Stimulated activated CD8-positive, alpha-beta memory T cell treated with anti-CD3 and anti-CD28 coated beads, Interleukin-7, amount 100 ng/mL, for 1 hour (primary cell): ENCODE results near the gene ZNF33B.
"Not testable (repeated sequence)": the region's sequence is repeated elsewhere in the genome, so short reads cannot be mapped to it uniquely, and the experiment has no call there.

Experiments
- DNase-seq, 2 donors: peaks; one replicate each; pipeline ENCODE4 v3.0.0-alpha.2; 2020; ENCODE audit warnings: low read depth in 2 of 2

Gene ZNF33B

DNA sequence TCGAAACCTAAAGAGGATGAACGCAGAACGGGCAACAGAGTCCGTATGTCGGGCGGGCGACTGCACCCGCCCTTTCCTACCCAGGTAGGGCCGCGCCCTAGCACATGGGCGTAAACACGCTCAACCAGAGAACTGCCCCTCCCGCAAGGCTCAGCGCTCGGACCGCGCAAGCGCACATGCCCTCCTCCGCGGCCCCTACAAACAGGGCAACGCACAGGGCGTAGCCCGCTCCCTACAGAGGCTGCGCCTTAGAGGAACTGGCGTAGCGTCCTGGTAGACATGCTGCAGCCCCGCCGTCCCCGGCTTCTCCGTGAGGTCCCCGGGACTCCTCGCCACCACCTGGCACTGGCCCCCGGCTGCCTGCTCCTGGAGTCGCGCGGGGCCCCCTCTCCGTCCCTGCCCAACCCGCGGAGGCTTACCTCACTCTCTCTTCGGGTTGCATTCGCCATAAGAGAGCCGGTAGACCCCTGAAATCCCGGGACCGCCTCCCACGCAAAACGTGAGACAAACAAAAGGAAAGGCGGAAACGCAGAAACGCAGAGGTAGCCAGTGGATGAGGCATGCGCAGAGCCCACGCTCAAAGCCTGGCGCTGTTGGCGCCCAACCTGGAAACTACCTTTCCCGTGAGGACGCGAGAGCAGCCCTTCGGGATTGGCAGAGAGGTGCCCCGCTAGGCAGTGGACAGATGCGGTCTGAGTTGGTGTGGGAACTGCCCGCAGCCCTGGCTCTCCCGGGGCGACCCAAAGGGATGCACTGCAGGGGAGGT is at the start of gene ZNF33B:
TSS of gene ZNF33B (minus strand) at position 516 of the 766 bp plus-strand sequence. CDS start 1,642 bp downstream, outside the sequence.
- DNase-seq: peak; percentile 82 to 88

GRCh38 chr10:42684517-42684916 is 46.1 kb upstream of the ZNF33B start:
- no peak for DNase-seq

DNA sequence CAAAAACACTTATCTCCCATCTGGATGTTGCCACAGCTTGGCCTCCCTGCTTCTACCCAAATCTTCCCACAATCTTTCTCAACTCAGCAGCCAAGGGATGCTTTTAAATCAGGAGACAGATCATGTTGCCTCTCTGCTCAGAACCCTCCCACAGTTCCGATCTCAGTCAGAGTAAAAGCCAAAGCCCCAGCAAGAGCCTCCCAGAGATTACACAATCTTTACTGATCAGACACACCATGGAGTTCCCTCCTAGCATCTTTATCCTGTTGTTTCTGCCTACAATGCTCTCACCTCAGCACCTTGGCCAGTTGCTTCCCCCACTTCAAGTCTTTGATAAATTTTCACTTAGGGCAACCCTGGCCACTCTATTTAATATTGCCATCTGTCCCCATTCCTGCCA is 41.9 kb upstream of the ZNF33B start:
- no peak for DNase-seq

DNA sequence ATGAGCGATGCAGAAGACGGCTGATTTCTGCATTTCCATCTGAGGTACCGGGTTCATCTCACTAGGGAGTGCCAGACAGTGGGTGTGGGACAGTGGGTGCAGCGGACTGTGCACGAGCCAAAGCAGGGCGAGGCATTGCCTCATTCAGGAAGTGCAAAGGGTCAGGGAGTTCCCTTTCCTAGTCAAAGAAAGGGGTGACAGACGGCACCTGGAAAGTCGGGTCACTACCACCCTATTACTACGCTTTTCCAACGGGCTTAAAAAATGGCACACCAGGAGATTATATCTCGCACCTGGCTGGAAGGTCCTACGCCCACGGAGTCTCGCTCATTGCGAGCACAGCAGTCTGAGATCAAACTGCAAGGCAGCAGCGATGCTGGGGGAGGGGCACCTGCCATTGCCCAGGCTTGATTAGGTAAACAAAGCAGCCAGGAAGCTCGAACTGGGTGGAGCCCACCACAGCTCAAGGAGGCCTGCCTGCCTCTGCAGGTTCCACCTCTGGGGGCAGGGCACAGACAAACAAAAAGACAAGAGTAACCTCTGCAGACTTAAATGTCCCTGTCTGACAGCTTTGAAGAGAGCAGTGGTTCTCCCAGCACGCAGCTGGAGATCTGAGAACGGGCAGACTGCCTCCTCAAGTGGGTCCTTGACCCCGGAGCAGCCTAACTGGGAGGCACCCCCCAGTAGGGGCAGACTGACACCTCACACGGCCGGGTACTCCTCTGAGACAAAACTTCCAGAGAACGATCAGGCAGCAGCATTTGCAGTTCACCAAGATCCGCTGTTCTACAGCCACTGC is 27.0 kb upstream of the ZNF33B start:
- DNase-seq: not testable (repeated sequence)

DNA sequence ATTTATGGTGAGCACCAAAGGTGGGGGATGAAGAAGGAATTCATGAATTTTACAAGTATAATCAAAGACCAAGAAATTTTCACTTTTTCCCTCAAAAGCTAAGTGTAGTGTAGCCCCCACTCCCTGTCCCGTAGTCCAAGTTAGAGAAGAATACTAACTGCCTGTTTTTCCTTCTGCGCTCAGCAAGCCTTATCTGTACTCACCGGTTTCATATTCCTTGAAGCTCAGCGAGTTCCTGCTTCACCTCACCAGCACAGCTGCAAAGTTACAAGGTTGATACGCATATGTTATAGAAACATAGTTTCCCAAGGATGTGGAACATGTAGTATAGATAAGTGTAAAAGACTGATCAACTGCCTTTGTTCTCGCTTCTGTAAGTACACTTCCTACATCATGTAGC is 16.0 kb upstream of the ZNF33B start:
- DNase-seq: no peak

GRCh38 chr10:42652858-42653257 is 14.5 kb upstream of the ZNF33B start:
- no peak for DNase-seq

DNA sequence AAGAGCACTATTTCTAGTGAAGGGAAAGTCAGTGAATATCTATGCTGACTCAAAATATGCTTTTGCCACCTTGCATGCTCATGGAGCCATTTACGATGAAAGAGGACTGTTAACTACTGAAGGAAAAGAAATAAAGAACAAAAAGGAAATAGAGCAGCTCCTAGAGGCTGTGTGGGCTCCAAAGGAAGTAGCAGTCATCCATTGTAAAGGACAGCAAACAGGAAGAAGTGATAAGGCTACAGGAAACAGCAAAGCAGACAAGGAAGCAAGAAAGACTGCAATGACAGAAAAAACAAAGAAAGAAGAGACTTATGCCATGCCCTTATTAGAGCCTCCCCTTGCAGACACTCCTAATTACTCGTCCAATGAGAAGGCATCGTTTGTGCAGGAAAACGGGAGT is 12.0 kb upstream of the ZNF33B start:
- no peak for DNase-seq

DNA sequence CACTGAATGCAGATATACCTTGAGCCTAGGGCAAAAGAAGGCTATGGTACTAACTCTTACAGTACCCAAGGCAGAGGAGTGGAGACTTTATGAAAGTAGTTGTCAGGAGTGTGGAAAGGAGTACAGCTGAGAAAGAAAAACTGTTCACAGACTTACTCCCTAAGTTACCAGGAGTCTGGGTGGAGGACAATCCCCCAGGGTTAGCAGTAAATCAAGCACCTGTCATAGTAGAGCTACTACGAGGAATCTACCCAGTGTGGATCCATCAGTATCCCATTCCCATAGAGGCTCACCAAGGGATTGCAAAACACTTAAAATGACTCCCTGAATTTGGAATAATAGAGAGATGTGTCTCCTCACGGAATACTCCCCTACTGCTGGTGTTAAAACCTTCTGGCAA is 10.1 kb upstream of the ZNF33B start:
- DNase-seq: no peak

DNA sequence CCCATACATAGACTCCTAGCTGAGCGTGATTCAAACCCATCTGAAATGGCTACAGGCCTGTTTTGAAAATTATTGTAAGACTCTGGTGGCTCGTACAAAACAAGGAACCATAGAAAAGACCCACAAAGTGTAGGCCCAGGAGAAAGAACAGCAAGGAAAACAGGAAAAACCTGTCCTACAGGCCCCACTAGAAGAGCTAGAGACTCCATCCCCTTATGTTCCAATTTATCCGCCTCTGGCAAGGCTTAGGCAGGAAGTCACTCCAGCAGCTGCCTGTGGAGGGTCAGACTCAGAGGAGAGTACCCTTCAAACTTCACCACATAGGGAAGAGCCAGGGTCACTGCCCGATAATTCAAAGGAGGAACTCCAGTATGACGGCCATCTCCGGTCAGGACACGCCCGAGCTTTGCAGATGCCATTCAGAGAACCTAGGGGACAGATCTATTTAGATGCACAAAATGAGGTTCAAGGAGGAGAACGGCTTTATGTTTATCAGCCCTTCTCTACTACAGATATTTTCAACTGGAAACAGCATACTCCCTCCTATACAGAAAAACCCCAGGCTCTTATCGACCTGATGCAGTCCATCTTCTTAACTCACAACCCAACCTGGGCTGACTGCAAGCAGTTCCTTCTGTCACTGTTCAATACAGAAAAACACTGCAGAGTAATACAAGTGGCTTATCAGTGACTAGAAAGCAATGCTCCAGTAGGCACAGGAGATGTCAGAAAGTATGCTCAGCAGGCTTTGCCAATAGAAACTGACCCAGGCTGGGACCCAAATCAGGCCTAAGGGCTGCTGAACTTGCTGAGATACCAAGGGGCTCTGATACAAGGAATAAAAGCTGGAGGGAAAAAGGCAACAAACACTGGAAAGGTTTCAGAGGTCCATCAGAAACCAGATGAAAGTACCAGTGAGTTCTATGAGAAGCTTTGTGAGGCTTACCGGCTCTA is 8.6 kb upstream of the ZNF33B start:
- DNase-seq: no peak

- no peak for DNase-seq
These were observed 7.8 kb upstream of the ZNF33B start for GRCh38 chr10:42646214-42646613.

DNA sequence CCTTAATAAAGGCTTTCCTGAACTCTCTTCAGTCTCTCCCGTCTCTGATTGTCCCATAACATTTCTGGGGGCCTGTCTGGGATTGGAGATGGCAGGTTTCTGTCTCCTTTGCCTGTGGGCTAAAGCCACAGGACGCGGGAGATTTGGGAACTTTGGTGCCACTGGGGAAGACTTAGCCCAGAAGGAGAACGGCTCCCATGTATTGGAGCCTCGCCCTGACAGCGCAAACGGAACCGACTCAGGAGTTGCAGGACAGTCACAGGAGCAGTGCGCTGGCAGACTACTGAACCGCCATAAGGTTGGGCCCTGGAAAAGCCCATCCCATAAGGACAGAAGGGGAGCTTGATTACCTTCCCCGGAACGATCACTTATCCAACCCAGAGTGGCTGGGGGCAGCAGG is 7.1 kb upstream of the ZNF33B start:
- DNase-seq: no peak

DNA sequence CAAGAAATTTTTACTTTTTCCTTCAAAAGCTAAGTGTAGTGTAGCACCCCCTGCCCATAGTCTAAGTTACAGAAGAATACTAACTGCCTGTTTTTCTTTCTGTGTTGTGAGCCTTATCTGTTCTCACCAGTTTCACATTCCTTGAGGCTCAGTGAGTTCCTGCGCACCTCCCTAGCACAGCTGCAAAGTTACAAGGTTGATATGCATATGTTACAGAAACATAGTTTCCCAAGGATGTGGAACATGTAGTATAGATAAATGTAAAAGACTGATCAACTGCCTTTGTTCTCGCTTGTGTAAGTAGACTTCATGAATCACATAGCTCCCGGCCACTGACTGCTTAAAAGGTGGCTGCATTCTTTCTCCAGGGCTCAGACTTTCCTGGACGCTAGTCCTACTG is 6.7 kb upstream of the ZNF33B start:
- DNase-seq: no peak

- no peak for DNase-seq
These were observed 2.4 kb upstream of the ZNF33B start for GRCh38 chr10:42640610-42641229.

DNA sequence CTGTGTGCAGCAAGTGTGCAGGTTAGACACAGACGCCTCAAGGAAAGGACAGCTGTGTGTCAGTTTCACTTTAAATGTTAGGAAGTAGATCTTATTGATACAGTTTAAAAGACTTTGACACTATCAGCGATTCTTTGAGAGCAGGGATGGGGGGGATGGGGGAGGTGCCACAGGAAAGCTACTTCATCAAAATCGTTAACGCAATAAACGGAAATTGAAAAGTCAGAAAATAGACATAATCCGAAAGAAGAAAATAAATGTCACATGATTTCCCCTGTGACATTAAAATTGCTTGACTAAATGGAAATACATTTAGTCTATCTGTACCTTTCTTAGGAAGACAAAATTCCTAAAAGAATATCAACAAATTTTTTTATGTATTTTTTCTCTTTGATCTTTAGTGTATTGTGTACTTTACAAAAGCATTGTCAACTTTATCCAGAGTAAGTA is 476 bp upstream of the ZNF33B start:
- DNase-seq: no peak

DNA sequence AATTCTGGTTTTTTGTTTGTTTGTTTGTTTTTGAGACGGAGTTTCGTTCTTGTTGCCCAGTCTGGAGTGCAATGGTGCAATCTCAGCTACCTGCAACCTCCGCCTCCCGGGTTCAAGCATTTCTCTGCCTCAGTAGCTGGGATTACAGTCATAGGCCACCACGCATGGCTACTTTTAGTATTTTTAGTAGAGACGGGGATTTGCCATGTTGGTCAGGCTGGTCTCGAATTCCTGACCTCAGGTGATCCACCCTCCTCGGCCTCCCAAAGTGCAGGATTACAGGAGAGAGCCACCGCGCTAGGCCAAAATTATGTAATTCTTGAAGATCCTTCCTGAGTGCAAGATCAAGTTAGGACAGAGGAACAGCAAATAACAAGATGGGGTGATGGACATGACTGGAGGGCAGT is 719 bp downstream of the ZNF33B start:
- DNase-seq: no peak

- DNase-seq: no peak
These were observed 1.2 kb downstream of the ZNF33B start for GRCh38 chr10:42637142-42637541.

DNA sequence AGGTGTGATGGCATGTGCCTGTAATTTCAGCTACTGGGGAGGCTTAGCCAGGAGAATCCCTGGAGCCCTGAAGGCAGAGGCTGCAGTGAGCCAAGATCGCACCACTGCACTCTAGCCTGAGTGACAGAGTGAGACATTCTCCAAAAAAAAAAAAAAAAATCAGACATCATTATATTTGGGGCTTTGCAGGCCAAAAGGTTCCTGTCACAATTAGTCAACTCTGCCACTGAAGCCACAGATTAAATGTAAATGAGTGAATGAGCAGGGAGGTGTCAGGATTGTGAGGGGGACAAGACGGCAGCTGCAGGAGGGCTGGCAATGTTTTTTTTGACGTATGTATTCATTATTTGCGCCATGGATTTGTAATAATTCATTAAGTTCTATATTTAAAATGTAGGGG is 3.3 kb downstream of the ZNF33B start:
- DNase-seq: no peak

DNA sequence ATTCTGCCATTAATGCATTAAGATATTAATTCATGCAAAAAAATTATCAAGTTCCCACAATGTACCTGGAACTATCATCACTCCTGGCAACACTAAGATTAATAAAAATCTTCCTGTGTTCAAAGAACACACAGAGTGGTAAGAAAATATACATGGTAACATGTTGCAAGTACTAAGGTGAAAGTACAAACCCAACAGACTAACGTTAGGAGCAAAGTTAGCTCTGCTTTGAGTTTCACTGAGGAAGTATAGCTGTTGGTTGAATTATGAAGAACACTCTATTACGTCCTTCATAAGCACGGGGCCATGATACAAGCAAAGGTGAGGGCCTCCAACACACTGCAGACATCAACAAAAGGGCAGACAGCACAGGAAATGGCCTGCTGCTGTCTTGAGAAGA is 5.8 kb downstream of the ZNF33B start:
- no peak for DNase-seq

DNA sequence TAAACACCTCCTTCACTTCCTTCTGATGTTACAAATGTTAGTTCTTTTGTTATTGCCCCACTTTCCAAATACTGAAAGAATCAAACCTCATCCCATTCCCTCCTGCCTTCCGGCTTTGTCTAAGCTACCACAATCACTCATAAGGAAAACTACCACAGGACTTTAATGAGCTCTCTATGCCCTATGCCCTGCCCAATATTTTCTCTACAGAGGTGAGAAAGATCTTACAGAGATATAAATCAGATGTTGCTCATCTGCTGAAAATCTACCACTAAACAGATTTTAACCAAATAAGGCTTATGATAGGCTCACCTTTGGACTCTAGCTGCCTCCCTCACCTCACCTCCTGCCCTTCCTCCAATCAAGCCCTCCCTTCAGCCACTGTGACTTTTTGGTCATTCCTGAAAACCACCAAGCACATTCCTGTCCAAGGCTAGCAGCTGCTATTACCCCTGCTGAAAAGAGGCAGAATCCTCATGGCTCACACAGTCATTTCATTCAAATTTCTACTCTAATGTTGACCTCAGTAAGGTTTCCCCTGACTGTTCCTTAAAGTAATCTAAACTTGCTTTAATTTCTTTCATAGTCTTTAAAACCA is 7.7 kb downstream of the ZNF33B start:
- DNase-seq: no peak

DNA sequence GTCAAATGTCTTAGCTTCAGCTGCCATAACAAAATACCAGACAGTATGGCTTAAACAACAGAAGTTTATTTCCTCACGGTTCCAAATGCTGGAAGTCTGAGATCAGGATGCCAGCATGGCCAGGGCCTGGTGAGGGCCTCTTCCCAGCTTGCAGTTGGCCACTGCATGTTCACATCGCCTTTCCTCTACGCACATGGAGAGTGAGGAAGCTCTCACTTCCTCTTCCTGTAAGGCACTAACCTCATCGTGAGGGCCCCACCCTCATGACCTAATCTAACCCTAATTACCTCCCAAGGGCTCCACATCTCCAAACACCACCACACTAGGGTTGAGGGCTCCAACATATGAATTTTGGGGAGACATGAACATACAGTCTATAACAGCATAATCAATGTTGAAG is 14.4 kb downstream of the ZNF33B start:
- DNase-seq: no peak

DNA sequence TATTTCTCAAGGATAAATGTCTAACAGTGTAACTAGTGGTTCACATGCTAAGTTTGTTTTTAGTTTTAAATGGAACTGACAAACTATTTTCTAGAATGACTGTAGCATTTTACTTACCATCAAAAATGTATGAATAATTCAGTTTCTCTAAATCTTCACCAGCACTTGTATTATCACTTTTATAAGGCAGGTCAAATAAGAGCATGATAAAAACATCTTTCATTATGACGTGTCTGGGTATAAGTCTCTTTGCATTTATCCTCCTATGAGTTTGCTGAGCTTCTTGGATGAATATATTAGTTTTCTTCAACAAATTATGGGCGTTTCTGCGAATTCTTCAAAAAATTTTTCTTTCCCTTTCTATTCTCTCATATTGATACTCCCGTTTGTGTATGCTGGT is 19.9 kb downstream of the ZNF33B start:
- DNase-seq: no peak
